HepG2 (cell line): Measurements from ENCODE around the gene FOXP3. TPM values are rescaled to one million over a fixed set of nuclear protein-coding genes. Genes with fewer than 3 reads are reported as not detected.

ENCODE experiments used
- ATAC-seq: fragments of 200-7000 bp; cut with Tn5 transposase; 3 replicates; pipeline ENCODE4 v1.9.1; 2020; ENCODE audit warnings: mild to moderate bottlenecking, moderate library complexity
- BruUV-seq: library from RNA; stranded (reverse); fragments of 400-500 nt; replicated peaks from 2 replicates; lab custom pipeline; 2021; lab: Mats Ljungman, UMichigan
- CTCF ChIA-PET: fragments of 300-600 bp; formaldehyde crosslinking; extraction: SDS; loops from one replicate; lab custom pipeline; 2021; ENCODE audit warnings: low total read pairs, inconsistent platforms, low intra/inter-chr PET ratio; lab: Yijun Ruan, JAX
- POLR2A ChIA-PET: fragments of 350-600 bp; sonication (Branson Sonifier 250); formaldehyde crosslinking; loops from one replicate; lab custom pipeline; 2020; ENCODE audit warnings: antibody characterized with exemption, inconsistent platforms; lab: Yijun Ruan, JAX
- DNase-seq: peaks from one replicate; pipeline ENCODE4 v3.0.0-alpha.2; 2015; ENCODE audit warnings: low spot score
- FAIRE-seq: peaks from 3 replicates; lab custom pipeline; 2011; peaks lifted over from hg19 to GRCh38; lab: Jason Lieb, UNC
- H2AFZ ChIP-seq: one replicate; pipeline ENCODE4 v1.6.1; 2011; ENCODE audit warnings: low read length, inconsistent platforms
- H3K27ac ChIP-seq: fragments of 300-600 bp; 3 replicates; pipeline ENCODE4 v1.8.0; 2011; ENCODE audit warnings: mixed run types, mild to moderate bottlenecking, mixed read lengths, low read length, inconsistent platforms; ENCODE audit not compliant: insufficient read depth; ENCODE audit errors: extremely low read length
- H3K27me3 ChIP-seq, 2 experiments: fragments of 200-600 bp in 1 of 2; 2 replicates in 1 of 2; 3 replicates in 1 of 2; pipeline versions ENCODE4 v1.6.0 to v1.8.0; 2011; ENCODE audit warnings: low read length in 2 of 2, mild to moderate bottlenecking in 2 of 2, moderate library complexity in 2 of 2, inconsistent platforms in 1 of 2; ENCODE audit not compliant: insufficient read depth in 2 of 2, control insufficient read depth in 1 of 2
- H3K36me3 ChIP-seq, 2 experiments: fragments of 200-600 bp in 1 of 2; replicated peaks in 1 of 2; 2 replicates in 1 of 2; 3 replicates in 1 of 2; pipeline versions ENCODE4 v1.5.1 to v1.8.0; 2011; ENCODE audit warnings: low read length in 2 of 2, inconsistent platforms in 1 of 2; ENCODE audit not compliant: insufficient read depth in 2 of 2, control insufficient read depth in 1 of 2
- H3K4me1 ChIP-seq: 2 replicates; pipeline ENCODE4 v1.5.1; 2012; ENCODE audit warnings: low read length, inconsistent platforms; ENCODE audit not compliant: insufficient read depth
- H3K4me2 ChIP-seq: 2 replicates; pipeline ENCODE4 v1.6.0; 2011; ENCODE audit warnings: low read depth, low read length, inconsistent platforms
- H3K4me3 ChIP-seq, 3 experiments: fragments of 200-600 bp in 1 of 3; sonication (generic), shearing (Covaris generic) in 1 of 3; replicated peaks in 1 of 3; 2 replicates each; pipeline ENCODE4 v1.5.1; 2011 to 2016; ENCODE audit warnings: low read length in 3 of 3, inconsistent platforms in 2 of 3, low read depth in 2 of 3, mild to moderate bottlenecking in 2 of 3, control low read depth in 1 of 3, mixed read lengths in 1 of 3; ENCODE audit not compliant: insufficient read depth in 1 of 3
- H3K79me2 ChIP-seq: one replicate; pipeline ENCODE4 v1.6.1; 2011; ENCODE audit warnings: low read length, inconsistent platforms; ENCODE audit not compliant: insufficient read depth
- H3K9ac ChIP-seq: 2 replicates; pipeline ENCODE4 v1.6.0; 2011; ENCODE audit warnings: mild to moderate bottlenecking, low read depth, low read length, inconsistent platforms; ENCODE audit not compliant: insufficient read depth
- H3K9me3 ChIP-seq: 2 replicates; pipeline ENCODE4 v1.5.1; 2012; ENCODE audit warnings: mild to moderate bottlenecking, low read length
- H4K20me1 ChIP-seq: 2 replicates; pipeline ENCODE4 v1.6.0; 2011; ENCODE audit warnings: inconsistent platforms, mild to moderate bottlenecking, low read length, moderate library complexity; ENCODE audit not compliant: insufficient read depth
- ADNP ChIP-seq: sonication (generic); formaldehyde crosslinking; IDR thresholded peaks from 2 replicates; pipeline ENCODE4 v1.4.0; 2020; ENCODE audit warnings: missing genetic modification reagents
- ATF7 ChIP-seq, 2 experiments: fragments of 450-650 bp in 1 of 2; sonication (generic) in 1 of 2; formaldehyde crosslinking in 1 of 2; IDR thresholded peaks; 2 replicates each; pipeline versions ENCODE4 v1.4.0 to v1.6.1; 2016 to 2020; ENCODE audit warnings: antibody characterized with exemption in 1 of 2, mild to moderate bottlenecking in 1 of 2, missing genetic modification reagents in 1 of 2
- CENPX ChIP-seq: sonication (generic); formaldehyde crosslinking; IDR thresholded peaks from 2 replicates; pipeline ENCODE4 v1.9.0; 2021; ENCODE audit warnings: mild to moderate bottlenecking, missing genetic modification reagents, moderate library complexity
- CREB1 ChIP-seq, 2 experiments: fragments of 450-650 bp in 1 of 2; IDR thresholded peaks; 2 replicates each; pipeline ENCODE4 v1.6.1; 2016 to 2017; ENCODE audit warnings: control low read depth in 1 of 2, mild to moderate bottlenecking in 1 of 2, missing compliant biosample characterization in 1 of 2, missing genetic modification characterization in 1 of 2
- HDAC6 ChIP-seq: fragments of 200-600 bp; sonication (generic); IDR thresholded peaks from 2 replicates; pipeline ENCODE4 v1.7.0; 2017; ENCODE audit warnings: mild to moderate bottlenecking, antibody characterized with exemption, low read length, low read depth
- MEF2D ChIP-seq: sonication (generic); formaldehyde crosslinking; IDR thresholded peaks from 2 replicates; pipeline ENCODE4 v1.5.1; 2020; ENCODE audit warnings: mild to moderate bottlenecking, missing genetic modification reagents
- SALL2 ChIP-seq: sonication (generic); formaldehyde crosslinking; IDR thresholded peaks from 2 replicates; pipeline ENCODE4 v1.8.1; 2023; ENCODE audit warnings: mild to moderate bottlenecking, missing genetic modification reagents, inconsistent platforms
- ZBTB49 ChIP-seq: sonication (generic); formaldehyde crosslinking; IDR thresholded peaks from 2 replicates; pipeline ENCODE4 v1.4.0; 2020; ENCODE audit warnings: missing genetic modification reagents, borderline replicate concordance
- ZNF350 ChIP-seq: sonication (generic); formaldehyde crosslinking; IDR thresholded peaks from 2 replicates; pipeline ENCODE4 v1.4.0; 2020; ENCODE audit warnings: mild to moderate bottlenecking, low read depth, missing genetic modification reagents, borderline replicate concordance
- ZNF546 ChIP-seq: sonication (generic); formaldehyde crosslinking; conservative IDR thresholded peaks from 2 replicates; pipeline ENCODE4 v1.8.1; 2023; ENCODE audit warnings: mild to moderate bottlenecking, missing genetic modification reagents
- ZNF562 ChIP-seq: sonication (generic); formaldehyde crosslinking; IDR thresholded peaks from 2 replicates; pipeline ENCODE4 v1.8.0; 2022; ENCODE audit warnings: missing genetic modification reagents, borderline replicate concordance
- ZNF7 ChIP-seq: IDR thresholded peaks from 2 replicates; pipeline ENCODE4 v1.6.1; 2016; ENCODE audit warnings: missing biosample characterization, missing genetic modification reagents
- ZNF709 ChIP-seq: sonication (generic); formaldehyde crosslinking; IDR thresholded peaks from 2 replicates; pipeline ENCODE4 v1.5.0; 2020; ENCODE audit warnings: mild to moderate bottlenecking, missing genetic modification reagents
- WGBS: methylation state at CpG from one replicate; pipeline ENCODE4 v1.1.6; 2017; ENCODE audit warnings: low lambda C conversion rate; 5-methylcytosine and 5-hydroxymethylcytosine counted together
- in situ Hi-C: cut with HindIII; loops from 2 replicates; pipeline ENCODE4 v1.10.0; 2017; ENCODE audit warnings: low pct_unique_long_range_greater_than_20kb; ENCODE audit not compliant: extremely low pct_ligation_motif_present
- intact Hi-C: fragments of 100-400 bp; cut with micrococcal nuclease; formaldehyde crosslinking; loops from one replicate; pipeline ENCODE4 v1.10.0; 2022; ENCODE audit not compliant: unreplicated experiment
- polyA plus RNA-seq, 8 experiments: library from polyadenylated mRNA; depleted of rRNA in 3 of 8; stranded (reverse) in 7 of 8; unstranded in 1 of 8; fragments of >200 nt; fragmentation: Illumina TruSeq in 4 of 8; extraction: Trizol in 4 of 8; gene quantifications; 2 replicates each; pipeline versions ENCODE4 v1.2.1 to v1.2.3, GENCODE V29; 2011 to 2016; ENCODE audit warnings: low read depth in 4 of 8, missing spikeins in 1 of 8, mixed read lengths in 1 of 8; ENCODE audit not compliant: insufficient read depth in 1 of 8
- total RNA-seq, 5 experiments: library from RNA; depleted of rRNA; stranded (reverse); fragments of >200 nt; fragmentation: Illumina TruSeq; extraction: Trizol; gene quantifications; 2 replicates each; pipeline ENCODE4 v1.2.3, GENCODE V29; 2016; ENCODE audit warnings: low read depth in 1 of 5

Gene FOXP3
- total and polyA plus RNA-seq, 2 of the 13 experiments (the other 11 are each of a cell fraction or from before 2014, with no cell fraction given), result 0.04 TPM; not detected in 1

GRCh38 chrX:49212861-49213260 is 51.6 kb downstream of the FOXP3 start:
- intact Hi-C loops, result no loop called here
- Histone ChIP-seq H3K79me2 (no peaks in the 10 kb centered on the region), H3K27me3 (no peaks in the 10 kb centered on the region), H3K9ac (no peak overlapping the region)
- FAIRE-seq, result no peak
- POLR2A ChIA-PET, result no interaction called here
- TF ChIP-seq ATF7 (IDR thresholded peaks at IDR 0.05), result peak; percentile 86
- TF ChIP-seq ATF7 (CRISPR knock-in tag; IDR thresholded peaks at IDR 0.05), result no peak
- no peak for TF ChIP-seq ZNF546 (CRISPR knock-in tag)
- TF ChIP-seq ADNP (CRISPR knock-in tag), result no peak
- TF ChIP-seq ZNF562, result no peak
- no peak for TF ChIP-seq ZNF709 (CRISPR knock-in tag)
- TF ChIP-seq SALL2 (CRISPR knock-in tag), result no peak
- no peak for TF ChIP-seq CENPX
- TF ChIP-seq ZBTB49, result no peak
- TF ChIP-seq CREB1 (IDR thresholded peaks at IDR 0.05), result peak; percentile 36; the same call in 1 of the 2 replicates
- no peak for TF ChIP-seq CREB1 (CRISPR knock-in tag; IDR thresholded peaks at IDR 0.05)
- TF ChIP-seq ZNF350 (CRISPR knock-in tag), result no peak
- TF ChIP-seq ZNF7 (CRISPR knock-in tag), result no peak
- TF ChIP-seq HDAC6, result no peak
- TF ChIP-seq MEF2D (CRISPR knock-in tag), result no peak
- TF ChIP-seq, all 625 proteins: peak for 2
- no peaks in the 10 kb centered on the region for H3K9me3 ChIP-seq
- no peak overlapping the region for H3K27ac ChIP-seq
- ATAC-seq (no peak), DNase-seq (no peak)
- no peak overlapping the region for H3K4me3 ChIP-seq
- BruUV-seq, result no TSS peak
- no peaks in the 10 kb centered on the region for H4K20me1 ChIP-seq
- no peak overlapping the region for H3K4me2 ChIP-seq
- no peak overlapping the region for H2AFZ ChIP-seq
- CTCF ChIA-PET, result no interaction called here
- no peaks in the 10 kb centered on the region for H3K36me3 ChIP-seq
- H3K4me1 ChIP-seq, result no peaks in the 10 kb centered on the region
- 9% methylated on average over 1 of the region's 1 CpG for WGBS
- in situ Hi-C loops, result no loop called here
